A549 (cell line): ENCODE measurements around the gene BLACAT1.

ENCODE experiments used
- BCL3 ChIP-seq: fragments of >200 bp; sonication (Bioruptor Twin); formaldehyde crosslinking; IDR thresholded peaks from 3 replicates; pipeline ENCODE4 v1.6.1; 2016
- CEBPB ChIP-seq, 2 experiments: fragments of >200 bp in 1 of 2; sonication (Bioruptor Twin) in 1 of 2; formaldehyde crosslinking in 1 of 2; IDR thresholded peaks; 2 replicates each; pipeline ENCODE4 v1.6.1; 2012 to 2016
- CTCF ChIP-seq: fragments of >200 bp; sonication (Bioruptor Twin); formaldehyde crosslinking; IDR thresholded peaks from 3 replicates; pipeline ENCODE4 v1.5.1; 2016
- EP300 ChIP-seq, 2 experiments: fragments of >200 bp; sonication (Bioruptor Twin); formaldehyde crosslinking; IDR thresholded peaks; 2 replicates in 1 of 2; 3 replicates in 1 of 2; pipeline ENCODE4 v1.6.1; 2016 to 2017
- FOXS1 ChIP-seq: fragments of 250-450 bp; sonication (Bioruptor Pico); IDR thresholded peaks from 2 replicates; pipeline ENCODE4 v1.5.0; 2020; ENCODE audit warnings: mild to moderate bottlenecking, moderate library complexity
- HEYL ChIP-seq: fragments of 250-450 bp; sonication (Bioruptor Pico); IDR thresholded peaks from 2 replicates; pipeline ENCODE4 v1.8.0; 2021; ENCODE audit warnings: mild to moderate bottlenecking, moderate library complexity
- HMGXB4 ChIP-seq: fragments of 250-450 bp; sonication (Bioruptor Pico); IDR thresholded peaks from 2 replicates; pipeline ENCODE4 v1.5.0; 2021; ENCODE audit warnings: mild to moderate bottlenecking, moderate library complexity, borderline replicate concordance
- KDM1A ChIP-seq: fragments of 200-600 bp; sonication (generic); IDR thresholded peaks from 2 replicates; pipeline ENCODE4 v1.6.1; 2016; ENCODE audit warnings: low read depth, mild to moderate bottlenecking
- POLR2A ChIP-seq: IDR thresholded peaks from 2 replicates; pipeline ENCODE4 v1.6.1; 2012; ENCODE audit warnings: mild to moderate bottlenecking, low read length
- RAD21 ChIP-seq, 2 experiments: fragments of >200 bp in 1 of 2; sonication (Bioruptor Twin) in 1 of 2; formaldehyde crosslinking in 1 of 2; IDR thresholded peaks in 1 of 2; conservative IDR thresholded peaks in 1 of 2; 2 replicates in 1 of 2; 3 replicates in 1 of 2; pipeline ENCODE4 v1.6.1; 2012 to 2018; ENCODE audit warnings: inconsistent platforms in 1 of 2
- SMC3 ChIP-seq: fragments of >200 bp; sonication (Bioruptor Twin); formaldehyde crosslinking; IDR thresholded peaks from 3 replicates; pipeline ENCODE4 v1.6.1; 2018; ENCODE audit warnings: inconsistent platforms
- TF ChIP-seq, protein P1 (sequence below): fragments of 200-600 bp; sonication (generic); IDR thresholded peaks from 2 replicates; pipeline ENCODE4 v1.6.1; 2016; ENCODE audit warnings: antibody characterized with exemption, mild to moderate bottlenecking, moderate library complexity
- TF ChIP-seq, protein P2 (sequence below): IDR thresholded peaks from 2 replicates; pipeline ENCODE4 v1.6.1; 2012

DNA sequence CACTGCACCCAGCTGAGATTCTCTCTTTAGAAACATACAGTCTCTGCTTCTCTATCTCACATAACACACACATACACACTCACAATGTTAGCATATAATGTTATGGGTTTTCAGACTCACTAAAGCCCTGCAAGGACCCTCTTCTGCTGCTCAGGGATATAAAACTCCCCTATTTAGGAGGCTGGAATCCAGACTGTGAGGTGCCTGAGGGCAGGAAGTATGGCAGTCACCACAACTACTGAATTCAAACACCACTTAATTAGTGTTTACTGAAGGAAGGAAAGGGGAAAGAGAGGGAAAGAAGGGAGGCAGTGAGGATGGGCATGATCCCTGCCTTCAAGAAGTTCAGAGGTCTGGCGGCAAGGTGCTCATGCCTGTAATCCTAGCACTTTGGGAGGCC lies 40.8 kb upstream of the BLACAT1 start:
- TF ChIP-seq CTCF (no peak), HMGXB4 (CRISPR knock-in tag) (no peak), POLR2A (no peak), SMC3 (no peak), BCL3 (no peak), RAD21 (conservative IDR thresholded peaks at IDR 0.05 in 1 of 2, IDR thresholded peaks at IDR 0.05 in 1 of 2) (no peak), FOXS1 (CRISPR knock-in tag) (no peak), HEYL (CRISPR knock-in tag) (no peak), KDM1A (no peak), CEBPB (IDR thresholded peaks at IDR 0.05) (no peak), EP300 (IDR thresholded peaks at IDR 0.05) (no peak)
- TF ChIP-seq, protein P1, sequence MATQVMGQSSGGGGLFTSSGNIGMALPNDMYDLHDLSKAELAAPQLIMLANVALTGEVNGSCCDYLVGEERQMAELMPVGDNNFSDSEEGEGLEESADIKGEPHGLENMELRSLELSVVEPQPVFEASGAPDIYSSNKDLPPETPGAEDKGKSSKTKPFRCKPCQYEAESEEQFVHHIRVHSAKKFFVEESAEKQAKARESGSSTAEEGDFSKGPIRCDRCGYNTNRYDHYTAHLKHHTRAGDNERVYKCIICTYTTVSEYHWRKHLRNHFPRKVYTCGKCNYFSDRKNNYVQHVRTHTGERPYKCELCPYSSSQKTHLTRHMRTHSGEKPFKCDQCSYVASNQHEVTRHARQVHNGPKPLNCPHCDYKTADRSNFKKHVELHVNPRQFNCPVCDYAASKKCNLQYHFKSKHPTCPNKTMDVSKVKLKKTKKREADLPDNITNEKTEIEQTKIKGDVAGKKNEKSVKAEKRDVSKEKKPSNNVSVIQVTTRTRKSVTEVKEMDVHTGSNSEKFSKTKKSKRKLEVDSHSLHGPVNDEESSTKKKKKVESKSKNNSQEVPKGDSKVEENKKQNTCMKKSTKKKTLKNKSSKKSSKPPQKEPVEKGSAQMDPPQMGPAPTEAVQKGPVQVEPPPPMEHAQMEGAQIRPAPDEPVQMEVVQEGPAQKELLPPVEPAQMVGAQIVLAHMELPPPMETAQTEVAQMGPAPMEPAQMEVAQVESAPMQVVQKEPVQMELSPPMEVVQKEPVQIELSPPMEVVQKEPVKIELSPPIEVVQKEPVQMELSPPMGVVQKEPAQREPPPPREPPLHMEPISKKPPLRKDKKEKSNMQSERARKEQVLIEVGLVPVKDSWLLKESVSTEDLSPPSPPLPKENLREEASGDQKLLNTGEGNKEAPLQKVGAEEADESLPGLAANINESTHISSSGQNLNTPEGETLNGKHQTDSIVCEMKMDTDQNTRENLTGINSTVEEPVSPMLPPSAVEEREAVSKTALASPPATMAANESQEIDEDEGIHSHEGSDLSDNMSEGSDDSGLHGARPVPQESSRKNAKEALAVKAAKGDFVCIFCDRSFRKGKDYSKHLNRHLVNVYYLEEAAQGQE: no peak
- TF ChIP-seq, protein P2, sequence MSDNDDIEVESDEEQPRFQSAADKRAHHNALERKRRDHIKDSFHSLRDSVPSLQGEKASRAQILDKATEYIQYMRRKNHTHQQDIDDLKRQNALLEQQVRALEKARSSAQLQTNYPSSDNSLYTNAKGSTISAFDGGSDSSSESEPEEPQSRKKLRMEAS: no peak
